NCI-H2196 (cell line): ENCODE measurements around the gene ADAT3.
"Not testable (repeated sequence)": the region's sequence is repeated elsewhere in the genome, so short reads cannot be mapped to it uniquely, and the experiment has no call there.

Experiments used
- DNase-seq: peaks from one replicate; lab custom pipeline; 2025; ENCODE audit not compliant: unreplicated experiment; lab: John Stamatoyannopoulos, UW

ADAT3 gene

GRCh38 chr19:1882786-1883692 lies 22.2 kb upstream of the ADAT3 start:
- no peak for DNase-seq

- no peak for DNase-seq
These were observed 21.4 kb upstream of the ADAT3 start for GRCh38 chr19:1883784-1884183.

GRCh38 chr19:1884291-1884718 lies 20.9 kb upstream of the ADAT3 start:
- no peak for DNase-seq

GRCh38 chr19:1884719-1885334 lies 20.4 kb upstream of the ADAT3 start:
- DNase-seq, result no peak

- DNase-seq, result peak; percentile 97
These were observed 19.6 kb upstream of the ADAT3 start, which contains the start of gene ABHD17A for GRCh38 chr19:1885398-1886119. TSS of gene ABHD17A (minus strand) at chr19:1885496. CDS start at chr19:1881566, 3,930 bp downstream.

GRCh38 chr19:1886360-1886759 lies 18.8 kb upstream of the ADAT3 start:
- not testable (repeated sequence) for DNase-seq

GRCh38 chr19:1888385-1888784 lies 16.8 kb upstream of the ADAT3 start:
- DNase-seq, result no peak

GRCh38 chr19:1889907-1890306 lies 15.3 kb upstream of the ADAT3 start:
- DNase-seq, result no peak

- DNase-seq, result no peak
These were observed 11.4 kb upstream of the ADAT3 start for GRCh38 chr19:1893791-1894190.

GRCh38 chr19:1896508-1896907 lies 8.7 kb upstream of the ADAT3 start:
- no peak for DNase-seq

GRCh38 chr19:1901940-1902404 lies 3.2 kb upstream of the ADAT3 start:
- DNase-seq, result no peak

- DNase-seq, result no peak
These were observed 2.3 kb upstream of the ADAT3 start for GRCh38 chr19:1902923-1903322.

- DNase-seq, result no peak
These were observed 414 bp upstream of the ADAT3 start for GRCh38 chr19:1904860-1905109.

- no peak for DNase-seq
These were observed 720 bp downstream of the ADAT3 start for GRCh38 chr19:1905863-1906375.

GRCh38 chr19:1906985-1907562 lies 1.9 kb downstream of the ADAT3 start:
- DNase-seq, result no peak

GRCh38 chr19:1907563-1908363 lies 2.6 kb downstream of the ADAT3 start:
- no peak for DNase-seq

- no peak for DNase-seq
These were observed 3.1 kb downstream of the ADAT3 start for GRCh38 chr19:1908364-1908678.

GRCh38 chr19:1909761-1910080 lies 4.5 kb downstream of the ADAT3 start:
- no peak for DNase-seq

GRCh38 chr19:1910177-1910576 lies 5.0 kb downstream of the ADAT3 start:
- DNase-seq, result no peak

- no peak for DNase-seq
These were observed 5.9 kb downstream of the ADAT3 start for GRCh38 chr19:1911098-1911497.

- DNase-seq, result no peak
These were observed 6.8 kb downstream of the ADAT3 start for GRCh38 chr19:1911995-1912394.
